Liver (tissue), 9 donors: ENCODE data around the gene LMAN2. TPM values are rescaled to one million over a fixed set of nuclear protein-coding genes. Genes with fewer than 3 reads are reported as not detected.

ENCODE experiments used
- DNase-seq: peaks from one replicate; pipeline ENCODE4 v3.0.0-alpha.2; 2017; ENCODE audit warnings: low spot score
- H3K27ac ChIP-seq, 2 donors: one replicate each; pipeline ENCODE4 v1.7.0; 2013; ENCODE audit warnings: inconsistent platforms in 2 of 2, low read length in 2 of 2, control low read depth in 1 of 2, low read depth in 1 of 2, mild to moderate bottlenecking in 1 of 2
- H3K27me3 ChIP-seq, 4 donors: one replicate each; pipeline versions ENCODE4 v1.6.1 to v1.7.0; 2013; ENCODE audit warnings: low read length in 3 of 4, inconsistent platforms in 1 of 4, mild to moderate bottlenecking in 1 of 4, moderate library complexity in 1 of 4; ENCODE audit not compliant: control insufficient read depth in 4 of 4, insufficient read depth in 4 of 4
- H3K36me3 ChIP-seq, 4 donors: one replicate each; pipeline versions ENCODE4 v1.6.1 to v1.7.0; 2013; ENCODE audit warnings: low read length in 3 of 4, mild to moderate bottlenecking in 3 of 4, low read depth in 1 of 4, moderate library complexity in 1 of 4; ENCODE audit not compliant: control insufficient read depth in 4 of 4, insufficient read depth in 3 of 4
- H3K4me1 ChIP-seq, 4 donors: one replicate each; pipeline versions ENCODE4 v1.6.1 to v1.7.0; 2013; ENCODE audit warnings: low read length in 3 of 4, mild to moderate bottlenecking in 3 of 4, moderate library complexity in 1 of 4; ENCODE audit not compliant: control insufficient read depth in 4 of 4, insufficient read depth in 4 of 4
- H3K4me3 ChIP-seq, 3 donors: one replicate each; pipeline versions ENCODE4 v1.6.1 to v1.7.0; 2013; ENCODE audit warnings: low read length in 3 of 3, control low read depth in 1 of 3, low read depth in 1 of 3, mild to moderate bottlenecking in 1 of 3
- H3K9ac ChIP-seq, 2 donors: one replicate each; pipeline ENCODE4 v1.7.0; 2013; ENCODE audit warnings: low read length in 2 of 2, mild to moderate bottlenecking in 2 of 2, moderate library complexity in 2 of 2, control low read depth in 1 of 2, low read depth in 1 of 2
- H3K9me3 ChIP-seq, 4 donors: one replicate each; pipeline versions ENCODE4 v1.6.1 to v1.7.0; 2013; ENCODE audit warnings: low read length in 3 of 4; ENCODE audit not compliant: control insufficient read depth in 4 of 4
- CTCF ChIP-seq: fragments of 150-350 bp; IDR thresholded peaks from 2 replicates; pipeline ENCODE4 v1.5.1; 2017; ENCODE audit warnings: improper control_type of control experiment, low read depth, low read length; ENCODE audit not compliant: missing input control
- EGR1 ChIP-seq, 2 donors: IDR thresholded peaks; 2 replicates each; pipeline ENCODE4 v1.6.1; 2016 to 2018; ENCODE audit warnings: antibody characterized with exemption in 2 of 2, low read depth in 2 of 2
- FOXA2 ChIP-seq: IDR thresholded peaks from 2 replicates; pipeline ENCODE4 v1.6.1; 2016; ENCODE audit warnings: antibody characterized with exemption
- GABPA ChIP-seq, 2 donors: IDR thresholded peaks in 1 of 2; conservative IDR thresholded peaks in 1 of 2; 2 replicates each; pipeline ENCODE4 v1.6.1; 2016; ENCODE audit warnings: antibody characterized with exemption in 2 of 2, mild to moderate bottlenecking in 1 of 2, moderate library complexity in 1 of 2
- HNF4A ChIP-seq, 2 donors: conservative IDR thresholded peaks; 2 replicates each; pipeline ENCODE4 v1.6.1; 2016; ENCODE audit warnings: antibody characterized with exemption in 2 of 2, mild to moderate bottlenecking in 2 of 2
- HNF4G ChIP-seq: IDR thresholded peaks from 2 replicates; pipeline ENCODE4 v1.6.1; 2016; ENCODE audit warnings: antibody characterized with exemption
- JUND ChIP-seq, 2 donors: IDR thresholded peaks; 2 replicates each; pipeline ENCODE4 v1.6.1; 2016; ENCODE audit warnings: antibody characterized with exemption in 2 of 2
- MAX ChIP-seq: IDR thresholded peaks from 2 replicates; pipeline ENCODE4 v1.6.1; 2016; ENCODE audit warnings: antibody characterized with exemption
- NR2F2 ChIP-seq: IDR thresholded peaks from 2 replicates; pipeline ENCODE4 v1.6.1; 2016; ENCODE audit warnings: antibody characterized with exemption
- REST ChIP-seq: IDR thresholded peaks from 2 replicates; pipeline ENCODE4 v1.6.1; 2016; ENCODE audit warnings: antibody characterized with exemption, mild to moderate bottlenecking
- SP1 ChIP-seq: IDR thresholded peaks from 2 replicates; pipeline ENCODE4 v1.6.1; 2018; ENCODE audit warnings: antibody characterized with exemption, mild to moderate bottlenecking
- YY1 ChIP-seq: IDR thresholded peaks from 2 replicates; pipeline ENCODE4 v1.6.1; 2016; ENCODE audit warnings: antibody characterized with exemption, mild to moderate bottlenecking
- WGBS: extraction: QIAGEN DNeasy Blood & Tissue Kit; methylation state at CpG from one replicate; pipeline ENCODE4 v1.1.7; 2013; 5-methylcytosine and 5-hydroxymethylcytosine counted together
- polyA plus RNA-seq, 2 donors: library from polyadenylated mRNA; stranded (reverse) in 1 of 2; unstranded in 1 of 2; fragments of 200-250 nt in 1 of 2; fragments of >200 nt in 1 of 2; fragmentation: Nextera tagmentation in 1 of 2; extraction: Ambion mirVana in 1 of 2; gene quantifications; one replicate each; pipeline versions ENCODE4 v1.2.1 to v1.2.3, GENCODE V29; 2013 to 2015
- total RNA-seq, 2 donors: library from RNA; depleted of rRNA; stranded (reverse); fragments of >200 nt; gene quantifications; one replicate each; pipeline ENCODE4 v1.2.3, GENCODE V29; 2014
- donor health status: healthy.
- donor health status: healthy.
- donor health status: healthy.
- donor health status: healthy.
- donor health status: healthy.

Gene LMAN2
- total and polyA plus RNA-seq, 4 donors, result 243 to 478 (median 364) TPM

- TF ChIP-seq REST (peak; percentile 89), CTCF (no peak), GABPA (IDR thresholded peaks at IDR 0.05 in 1 of 2, conservative IDR thresholded peaks at IDR 0.05 in 1 of 2) (peak in 1 of 2 donors; percentile 12), FOXA2 (peak; percentile 50)
Observed at GRCh38 chr5:177378884-177379883, 27.7 kb upstream of the LMAN2 start (continued).

DNA sequence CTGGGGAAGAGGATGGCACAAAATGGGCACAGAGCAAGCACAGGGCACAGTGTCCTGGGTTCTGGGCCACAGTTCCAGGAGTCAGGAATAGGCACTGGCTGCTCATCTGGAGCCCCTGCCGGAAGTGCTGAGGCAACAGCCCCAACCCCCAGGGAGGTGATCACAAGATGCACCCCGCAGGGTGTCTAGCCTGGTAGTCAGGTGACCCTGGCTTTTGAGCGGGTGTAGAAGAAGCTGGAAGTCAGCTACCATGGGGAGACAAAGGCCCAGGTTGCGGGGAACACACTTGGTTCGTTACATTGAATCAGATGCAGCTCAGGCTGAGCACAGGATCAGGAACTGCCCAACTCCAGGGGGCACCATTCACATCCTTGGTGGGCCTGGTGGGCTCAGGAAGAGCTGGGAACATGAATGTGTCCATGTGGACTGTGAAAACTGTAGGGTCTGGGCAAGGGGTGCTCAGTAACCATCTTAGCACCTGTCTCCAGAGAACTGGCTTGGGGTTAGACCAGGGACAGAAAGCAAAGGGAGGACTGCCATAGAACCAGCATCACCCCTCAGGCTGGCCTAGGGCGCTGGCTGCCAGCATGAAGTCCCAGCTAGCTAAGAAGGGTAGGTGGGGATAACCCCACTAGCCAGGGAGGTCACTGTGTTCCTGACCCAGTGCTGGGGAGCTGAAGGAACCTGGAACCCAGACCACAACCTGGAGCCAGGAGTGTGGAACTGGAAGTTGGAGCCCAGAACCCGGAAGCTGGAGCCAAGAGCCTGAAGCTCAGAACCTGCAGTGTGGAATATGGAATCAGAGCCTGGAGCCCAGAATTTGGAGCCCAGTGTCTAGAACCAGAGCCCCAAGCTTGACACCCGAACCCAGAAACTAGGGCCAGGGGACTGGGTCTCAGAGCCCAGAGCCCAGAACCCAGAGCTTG lies 26.6 kb upstream of the LMAN2 start:
- WGBS, result 71% methylated on average over 8 of the region's 8 CpGs
- Histone ChIP-seq H3K36me3 (no peaks in the 10 kb centered on the region), H3K4me3 (peak overlapping the region in 2 of 3 donors; percentile 4 to 27), H3K27me3 (no peaks in the 10 kb centered on the region), H3K27ac (peak overlapping the region; percentile 93 to 98), H3K4me1 (peaks cover 21 to 58% (median 42%) of the 10 kb centered on the region in 4 donors), H3K9ac (peak overlapping the region; percentile 1 to 72), H3K9me3 (no peaks in the 10 kb centered on the region)
- TF ChIP-seq HNF4A (conservative IDR thresholded peaks at IDR 0.05) (no peak), YY1 (no peak), FOXA2 (no peak), MAX (no peak), NR2F2 (no peak), SP1 (no peak), REST (no peak), CTCF (no peak), HNF4G (no peak), JUND (IDR thresholded peaks at IDR 0.05) (no peak), EGR1 (IDR thresholded peaks at IDR 0.05; ENCODE audit: low read depth in 2 of 2) (no peak)
- no peak for DNase-seq
